GM19025 (cell line): ENCODE results near the gene ARHGAP31.
"Not testable (repeated sequence)": the region's sequence is repeated elsewhere in the genome, so short reads cannot be mapped to it uniquely, and the experiment has no call there.

Experiments
- ATAC-seq: cut with Tn5 transposase; IDR thresholded peaks from one replicate; pipeline ENCODE4 v1.9.1; 2021; ENCODE audit warnings: mild to moderate bottlenecking, low read depth, moderate library complexity; ENCODE audit not compliant: unreplicated experiment

ARHGAP31 gene

DNA sequence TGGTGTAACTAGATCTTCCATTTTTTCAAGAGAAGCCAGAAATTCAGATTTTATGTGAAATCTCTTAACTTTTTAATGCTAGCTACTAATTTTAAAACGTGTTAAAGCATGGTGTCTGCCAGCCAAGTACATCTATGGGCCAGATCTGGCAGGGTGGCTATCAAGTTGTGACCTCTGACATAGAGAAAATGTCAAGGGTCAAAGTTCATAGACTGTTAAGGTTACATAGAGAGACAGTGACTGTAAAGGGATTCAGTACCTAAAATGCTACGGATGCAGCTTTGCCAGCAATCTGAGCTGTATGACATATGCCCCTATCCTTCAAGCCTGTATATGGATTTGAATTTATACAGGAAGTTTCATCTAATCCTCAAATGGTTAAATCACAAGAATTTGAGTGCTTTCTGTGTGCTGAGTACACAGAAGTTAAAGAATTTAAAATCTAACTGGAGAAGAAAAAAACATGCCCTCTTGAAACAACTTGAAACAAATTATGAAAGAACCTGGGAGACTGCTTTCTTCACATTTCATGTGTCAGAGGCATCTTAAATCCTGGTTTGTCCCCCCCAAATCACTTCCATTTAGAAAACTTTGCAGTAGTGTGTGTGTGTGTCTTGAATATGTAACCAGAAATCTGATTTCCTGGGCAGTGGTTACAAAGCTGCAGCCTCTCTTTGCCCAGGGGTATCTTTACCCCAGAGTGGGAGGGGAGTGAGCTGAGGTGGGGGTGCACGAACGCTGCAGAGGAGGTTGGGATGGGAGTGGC lies 895 bp upstream of the ARHGAP31 start:
- ATAC-seq, result no peak

DNA sequence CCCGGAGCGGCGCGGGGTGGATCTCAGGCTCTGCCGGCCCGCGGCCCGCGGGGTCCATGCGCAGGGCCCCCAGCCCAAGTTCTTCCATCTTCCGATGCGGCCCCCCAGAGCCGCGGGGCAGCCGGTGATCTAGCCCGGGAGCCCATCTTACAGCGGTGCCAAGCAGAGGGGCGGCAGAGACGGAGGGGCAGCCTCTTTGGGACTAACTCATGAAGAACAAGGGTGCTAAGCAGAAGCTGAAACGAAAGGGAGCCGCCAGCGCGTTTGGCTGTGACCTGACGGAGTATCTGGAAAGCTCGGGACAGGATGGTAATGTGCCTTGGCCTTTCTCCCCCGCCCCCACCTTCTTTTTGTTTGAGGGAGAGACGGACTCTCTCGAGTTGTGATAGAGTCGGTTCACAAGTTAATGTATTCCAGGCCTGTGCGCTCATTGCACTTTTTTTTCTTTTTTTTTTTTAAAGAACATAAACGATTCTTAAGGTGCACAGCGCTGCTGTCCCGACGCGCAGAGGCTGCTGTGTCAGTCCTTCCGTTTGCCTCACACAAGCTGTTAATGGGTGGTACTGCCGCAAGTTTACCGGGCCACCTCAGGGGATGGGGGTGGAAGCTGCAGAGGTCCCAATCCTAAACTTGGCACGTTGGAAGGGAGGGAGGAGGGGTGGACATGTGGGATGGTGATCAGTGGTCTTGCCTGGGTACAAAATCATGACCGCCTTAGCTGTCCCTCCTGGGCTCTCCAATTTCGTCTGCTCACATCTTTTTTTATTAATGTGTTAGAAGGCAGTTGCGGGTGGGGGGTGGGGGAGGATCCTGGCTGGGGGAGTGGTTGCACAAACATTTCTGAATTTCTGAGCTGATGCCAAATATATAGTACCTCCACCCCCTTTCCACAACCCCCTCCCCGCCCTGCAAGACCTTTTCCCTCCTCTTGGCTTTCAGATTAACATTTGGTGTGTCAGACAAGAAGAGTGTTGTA lies 801 bp downstream of the ARHGAP31 start:
- ATAC-seq, result peak; percentile 18

DNA sequence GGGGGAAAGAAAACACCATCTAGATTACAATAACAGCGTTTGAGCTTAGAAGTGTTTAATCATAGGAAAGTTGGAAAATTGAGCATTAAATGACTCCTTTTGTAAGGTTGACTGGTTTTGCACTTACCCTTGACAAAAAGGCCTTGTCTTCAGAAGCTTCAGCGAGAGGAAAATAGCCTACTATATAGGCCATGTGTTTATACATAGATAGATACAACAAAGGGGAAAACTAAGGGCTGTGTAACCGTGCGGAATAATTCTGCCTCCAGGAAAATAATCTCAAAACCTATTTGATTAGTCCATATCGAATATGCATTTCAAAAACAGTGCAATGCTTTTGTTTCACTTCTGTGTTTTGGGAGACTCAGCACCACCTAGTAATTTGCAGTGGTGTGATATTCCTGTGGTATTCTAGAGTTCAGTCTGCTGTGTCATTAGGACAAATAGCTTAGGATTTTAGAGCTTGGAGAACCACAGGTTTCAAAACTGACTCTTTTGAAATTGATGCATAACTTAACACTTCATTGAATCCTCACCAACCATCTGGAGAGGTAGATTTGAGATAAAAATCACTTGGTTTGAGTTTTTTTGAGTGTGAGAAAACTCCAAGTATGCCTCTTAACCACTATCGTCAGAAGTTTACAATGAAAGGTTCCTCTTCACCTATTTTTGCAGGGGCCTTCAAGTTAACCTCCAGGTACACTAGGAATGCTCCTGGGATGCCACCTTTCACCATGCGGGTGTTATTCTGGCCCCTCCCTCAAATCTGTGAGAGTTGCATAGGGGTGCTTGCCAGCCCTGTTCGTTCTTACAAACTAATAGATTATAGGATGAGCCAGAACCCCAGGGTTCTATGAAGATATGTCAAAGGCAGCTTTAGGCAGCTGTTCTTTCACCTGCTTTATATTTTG lies 1.9 kb downstream of the ARHGAP31 start:
- no peak for ATAC-seq

DNA sequence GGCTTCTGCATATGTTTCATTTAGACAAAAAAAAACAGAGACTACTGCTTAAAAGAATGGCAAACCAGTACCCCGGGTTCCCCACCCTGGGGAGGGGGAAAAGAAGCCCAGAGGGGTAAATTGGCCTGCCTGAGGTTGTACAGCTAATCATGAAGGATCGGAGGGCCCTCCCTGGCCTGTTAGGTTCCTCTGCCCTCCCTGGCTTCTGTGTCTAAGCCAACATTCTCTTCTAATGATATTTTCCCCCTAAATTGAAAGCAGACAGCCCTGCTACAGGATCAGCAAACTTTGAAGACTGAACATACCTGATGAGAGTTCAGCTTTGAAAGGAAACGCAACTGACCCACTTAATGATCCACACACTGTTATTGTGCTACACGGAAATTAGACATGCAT lies 2.5 kb downstream of the ARHGAP31 start:
- no peak for ATAC-seq

DNA sequence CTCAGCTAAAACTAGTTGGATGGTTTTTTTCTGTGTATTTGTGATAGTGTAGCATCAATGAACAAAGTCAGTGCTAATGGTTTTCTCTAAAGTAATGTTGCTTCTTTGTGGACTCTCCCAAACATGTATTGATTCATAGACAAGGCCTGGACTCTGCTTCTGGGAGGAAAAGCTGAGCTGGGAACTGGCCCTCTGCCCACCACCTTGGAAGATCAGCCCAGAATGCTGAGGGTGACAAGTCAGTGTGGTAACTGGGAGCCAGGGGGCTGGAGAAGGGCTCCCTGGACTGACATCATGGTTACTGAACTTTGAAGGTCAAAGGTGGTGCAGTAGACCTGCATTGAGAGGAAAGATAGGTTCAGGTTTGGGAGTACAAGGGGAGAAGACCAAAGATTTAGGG lies 3.0 kb downstream of the ARHGAP31 start:
- ATAC-seq, result no peak

DNA sequence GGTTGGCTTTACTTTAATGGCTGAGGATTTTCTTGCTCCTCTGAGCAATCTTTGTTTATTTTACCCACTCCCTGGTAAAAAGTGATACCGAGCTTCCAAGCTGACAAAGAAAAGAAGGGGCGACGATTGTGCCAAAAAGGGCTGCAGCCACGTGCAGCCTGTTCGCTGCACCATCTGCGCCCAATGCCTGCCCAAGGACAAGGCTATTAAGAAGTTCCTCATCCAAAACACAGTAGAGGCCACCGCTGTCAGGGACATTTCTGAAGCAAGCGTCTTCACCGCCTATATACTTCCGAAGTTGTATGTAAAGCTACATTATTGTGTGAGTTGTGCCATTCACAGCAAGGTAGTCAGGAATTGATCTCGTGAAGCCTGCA lies 4.4 kb downstream of the ARHGAP31 start:
- ATAC-seq, result no peak

DNA sequence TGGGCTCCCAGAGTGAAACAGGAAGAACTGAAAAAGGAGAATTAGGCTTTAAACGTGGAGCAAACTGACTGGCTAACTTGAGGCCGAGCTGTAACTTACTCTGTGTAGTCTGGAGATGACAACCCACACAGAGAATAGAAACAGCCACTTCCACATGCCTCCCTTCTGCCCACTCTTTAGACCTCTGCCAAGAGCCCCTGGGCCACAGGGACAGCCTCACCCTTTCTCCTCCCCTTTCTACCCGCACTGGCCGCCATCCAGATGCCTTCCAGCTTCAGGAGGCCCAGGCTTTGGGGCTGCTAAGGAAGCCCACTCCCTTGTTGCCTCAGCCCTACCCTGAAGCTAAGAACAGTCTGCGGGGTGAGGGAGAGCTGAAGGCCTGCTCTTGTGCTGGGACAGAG lies 6.8 kb downstream of the ARHGAP31 start:
- no peak for ATAC-seq

DNA sequence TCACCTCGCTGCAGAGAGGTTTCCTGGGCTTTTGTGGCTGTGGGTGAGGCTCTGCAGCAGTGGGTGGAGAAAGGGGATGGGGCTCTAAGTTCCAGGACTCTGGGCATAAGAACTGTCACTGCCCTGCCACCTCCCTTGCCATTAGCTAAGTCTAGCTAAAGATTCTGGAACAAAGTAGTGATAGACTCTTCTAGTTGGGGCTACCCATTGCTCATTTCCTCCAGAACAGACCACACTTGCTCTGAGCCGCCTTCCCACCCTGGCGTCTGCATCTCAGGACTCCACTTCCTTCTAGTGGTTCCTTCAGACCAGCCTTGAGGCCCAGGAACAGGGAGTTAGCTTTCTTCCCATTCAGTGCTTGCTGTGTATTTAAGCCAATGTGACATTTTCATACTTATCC lies 7.5 kb downstream of the ARHGAP31 start:
- no peak for ATAC-seq

DNA sequence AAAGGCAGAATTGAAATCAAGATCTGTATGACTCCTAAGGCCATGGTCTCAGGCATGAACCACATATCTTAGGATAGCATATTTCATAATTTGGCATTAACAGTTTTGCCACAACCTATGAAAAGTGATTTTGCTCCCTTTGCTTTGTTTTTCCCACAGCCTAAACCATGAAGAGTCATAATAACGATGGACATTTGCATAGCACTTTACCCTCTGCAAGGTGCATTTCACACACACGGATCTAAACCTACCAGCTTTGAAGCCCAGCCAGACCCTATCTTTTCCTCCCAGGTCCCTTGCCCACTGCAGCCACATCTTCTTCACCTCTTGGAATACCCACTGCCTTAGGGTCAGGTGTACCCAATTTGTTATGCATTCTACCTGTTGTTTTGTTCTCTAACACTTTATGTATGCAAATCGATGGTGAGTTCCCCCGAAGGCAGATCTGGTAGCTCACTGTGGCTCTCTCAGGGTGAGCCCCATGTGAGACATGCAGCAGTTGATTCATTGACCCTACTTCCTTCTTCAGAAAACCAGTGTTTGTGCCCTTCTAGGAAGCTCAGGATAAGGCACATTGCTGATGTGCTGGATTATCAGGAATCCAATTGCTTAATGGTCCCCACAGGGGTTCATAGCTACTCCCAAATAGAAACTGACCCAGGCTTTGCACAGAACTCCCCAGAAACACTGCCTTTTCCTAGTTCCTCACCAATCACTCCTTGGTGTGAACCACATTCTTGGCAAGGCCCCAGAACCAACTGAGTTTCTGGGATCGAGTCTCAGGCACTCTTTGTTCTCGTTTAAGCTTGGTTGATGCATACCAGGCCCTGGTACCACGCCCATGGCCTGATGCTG lies 8.7 kb downstream of the ARHGAP31 start:
- peak; percentile 65 for ATAC-seq

DNA sequence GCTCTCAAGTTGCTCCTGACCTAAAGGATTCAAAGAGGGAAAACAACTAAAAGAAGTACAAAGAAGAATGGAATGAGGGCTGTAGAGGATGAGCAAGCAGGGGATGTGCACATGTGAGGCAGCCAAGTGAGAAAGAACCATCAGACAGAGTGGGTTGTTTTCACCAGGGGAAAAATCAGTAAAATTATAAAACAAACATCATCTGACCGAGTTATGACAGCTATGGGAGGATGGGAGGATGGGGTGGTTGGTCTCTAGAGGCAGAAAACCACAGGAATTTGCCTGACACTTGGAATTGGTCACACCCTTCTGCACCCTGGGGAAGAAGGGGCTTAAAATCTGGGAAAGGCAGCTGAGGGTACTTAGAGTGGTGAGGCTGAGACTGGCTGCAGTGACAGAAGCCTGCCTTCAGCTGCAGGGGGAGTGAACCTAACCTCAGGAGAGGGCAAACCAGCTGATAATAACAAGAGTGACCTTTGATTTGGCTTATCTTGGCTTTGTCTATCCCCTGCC lies 10.1 kb downstream of the ARHGAP31 start:
- ATAC-seq, result no peak

DNA sequence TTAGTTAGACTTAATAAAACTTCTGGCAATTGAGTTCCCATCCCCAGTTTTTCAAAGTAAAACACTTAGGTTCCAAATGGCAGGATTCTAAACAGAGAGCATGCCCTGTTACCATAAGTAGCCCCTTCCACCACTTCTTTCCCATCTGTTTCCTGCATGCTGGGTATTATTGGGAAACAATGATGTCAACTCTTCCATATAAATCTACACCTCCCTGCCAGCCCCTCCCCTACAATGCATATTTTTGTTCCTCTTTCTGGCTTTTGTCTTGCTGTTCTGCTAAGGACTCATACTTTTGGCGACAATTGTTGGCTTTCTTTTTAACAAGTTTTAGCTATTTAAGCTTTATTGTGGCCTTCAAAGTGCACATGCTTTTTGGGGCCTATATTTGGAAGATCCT lies 11.1 kb downstream of the ARHGAP31 start:
- ATAC-seq, result no peak

DNA sequence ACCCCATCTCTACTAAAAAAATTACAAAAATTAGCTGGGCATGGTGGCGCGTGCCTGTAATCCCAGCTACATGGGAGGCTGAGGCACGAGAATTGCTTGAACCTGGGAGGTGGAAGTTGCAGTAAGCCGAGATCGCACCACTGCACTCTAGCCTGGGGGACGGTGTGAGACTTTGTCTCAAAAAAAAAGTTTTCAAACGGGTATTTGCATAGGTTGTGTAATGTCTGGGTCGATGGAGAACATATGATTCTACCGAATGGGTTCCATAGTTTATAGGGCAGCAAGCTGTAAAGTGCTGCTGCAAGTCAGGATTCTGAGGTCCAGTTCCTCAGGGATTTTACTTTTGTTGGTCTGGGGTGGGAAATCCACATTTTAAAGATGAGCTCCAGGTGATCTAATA lies 12.2 kb downstream of the ARHGAP31 start:
- not testable (repeated sequence) for ATAC-seq

DNA sequence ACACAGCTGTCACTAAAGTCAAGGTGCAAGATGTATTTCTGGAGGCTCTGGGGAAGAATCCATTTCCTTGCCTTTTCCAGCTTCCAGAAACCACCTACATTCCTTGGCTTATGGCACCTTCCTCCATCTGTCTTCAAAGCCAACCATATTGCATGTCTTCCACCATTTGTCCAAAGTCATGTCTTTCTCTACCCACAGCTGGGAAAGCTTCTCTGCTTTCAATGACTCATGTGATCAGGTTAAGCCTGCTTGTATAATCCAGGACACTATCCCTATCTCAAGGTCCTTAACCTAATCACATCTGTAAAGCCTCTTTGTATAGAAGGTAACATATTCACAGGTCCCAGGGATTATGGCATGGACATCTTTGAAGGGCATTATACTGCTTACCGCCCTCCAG lies 14.2 kb downstream of the ARHGAP31 start:
- ATAC-seq, result no peak

DNA sequence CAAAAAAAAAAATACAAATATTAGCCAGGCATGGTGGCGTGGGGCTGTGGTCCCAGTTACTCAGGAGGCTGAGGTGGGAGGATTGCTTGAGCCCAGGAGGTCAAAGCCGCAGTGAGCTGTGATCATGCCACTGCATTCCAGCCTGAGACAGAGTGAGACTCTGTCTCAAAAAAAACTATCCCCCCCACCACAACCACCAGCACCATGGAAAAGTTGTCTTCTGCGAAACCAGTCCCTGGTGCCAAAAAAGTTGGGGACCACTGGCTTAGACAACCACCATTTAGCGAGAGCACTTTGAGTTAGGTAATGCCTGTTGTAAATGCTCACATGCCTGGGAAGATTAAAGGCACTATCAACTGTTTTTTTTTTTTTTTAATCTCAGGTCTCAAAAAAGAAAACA lies 15.4 kb downstream of the ARHGAP31 start:
- ATAC-seq, result no peak

DNA sequence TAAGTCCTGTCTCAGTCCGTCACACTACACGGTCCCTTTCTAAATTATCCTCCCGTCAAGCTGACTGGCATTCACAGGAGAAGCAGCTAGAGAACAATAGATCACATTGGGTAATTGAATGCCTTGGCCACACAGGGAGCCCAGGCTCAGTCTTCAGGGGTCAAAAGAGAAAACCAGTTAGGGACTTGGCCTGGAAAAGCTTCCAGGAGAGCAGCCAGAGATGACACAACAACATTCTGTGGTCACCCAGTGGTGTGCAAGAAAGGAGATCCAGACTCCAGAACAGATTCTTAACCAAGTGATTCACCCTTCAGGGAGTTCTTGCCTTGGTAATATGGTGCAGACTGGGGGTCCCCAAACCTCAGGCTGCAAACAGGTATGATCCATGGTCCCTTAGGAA lies 15.9 kb downstream of the ARHGAP31 start:
- no peak for ATAC-seq

DNA sequence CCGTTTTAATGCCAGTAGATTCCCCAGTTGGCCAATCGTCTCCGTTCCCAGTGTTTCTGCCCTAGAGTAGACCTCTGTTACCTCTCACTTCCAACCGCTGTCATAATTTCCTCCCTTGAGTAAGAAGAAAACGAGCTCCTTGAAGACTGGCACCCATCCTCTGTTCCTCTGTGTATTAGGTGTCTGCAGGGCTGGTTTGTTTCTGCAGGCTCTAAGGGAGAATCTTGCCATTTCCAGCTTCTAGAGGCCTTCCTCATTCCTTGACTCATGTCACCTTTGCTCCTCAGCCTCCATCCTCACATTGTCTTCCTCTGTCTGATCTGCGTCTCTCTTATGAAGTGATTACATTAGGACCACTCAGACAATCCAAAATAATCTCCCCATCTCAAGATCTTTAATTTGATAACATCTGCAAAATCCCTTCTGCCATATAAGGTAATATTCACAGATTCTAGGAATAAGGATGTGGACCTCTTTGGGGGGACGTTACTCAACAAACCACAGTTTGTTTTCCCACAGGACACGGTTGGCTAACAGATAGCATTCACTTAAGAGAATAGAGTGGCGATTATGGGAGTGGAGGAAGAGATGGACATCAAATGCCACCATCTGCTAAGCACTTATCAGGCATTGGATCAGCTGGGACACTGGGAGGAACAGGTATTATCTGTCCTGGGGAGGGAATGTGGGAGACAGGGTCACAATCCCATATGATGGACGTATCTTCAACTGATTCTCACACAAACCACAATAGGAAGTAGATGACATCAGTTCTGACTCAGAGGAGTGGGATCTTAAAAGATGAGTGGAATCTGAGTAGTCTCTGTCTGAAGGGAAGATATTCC lies 17.1 kb downstream of the ARHGAP31 start:
- ATAC-seq, result no peak

DNA sequence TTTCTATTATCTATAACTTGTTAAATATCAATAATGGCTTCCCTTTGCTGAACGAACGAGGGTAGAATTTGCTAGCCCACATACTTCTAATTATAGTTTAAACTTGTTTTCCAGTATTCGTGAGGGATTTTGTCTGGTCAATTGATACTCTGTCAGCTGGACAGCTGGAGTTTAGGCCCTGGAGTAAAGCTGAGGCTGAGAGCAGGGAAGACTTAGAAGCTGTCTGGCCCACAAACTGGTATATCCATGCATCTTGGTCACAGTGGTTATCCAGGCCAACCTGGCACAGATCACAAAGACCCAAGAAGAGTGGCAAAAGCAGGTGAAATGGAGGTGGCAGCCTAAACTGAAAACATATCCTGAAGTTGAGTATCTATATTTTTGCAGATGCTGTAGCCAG lies 19.3 kb downstream of the ARHGAP31 start:
- ATAC-seq, result no peak

DNA sequence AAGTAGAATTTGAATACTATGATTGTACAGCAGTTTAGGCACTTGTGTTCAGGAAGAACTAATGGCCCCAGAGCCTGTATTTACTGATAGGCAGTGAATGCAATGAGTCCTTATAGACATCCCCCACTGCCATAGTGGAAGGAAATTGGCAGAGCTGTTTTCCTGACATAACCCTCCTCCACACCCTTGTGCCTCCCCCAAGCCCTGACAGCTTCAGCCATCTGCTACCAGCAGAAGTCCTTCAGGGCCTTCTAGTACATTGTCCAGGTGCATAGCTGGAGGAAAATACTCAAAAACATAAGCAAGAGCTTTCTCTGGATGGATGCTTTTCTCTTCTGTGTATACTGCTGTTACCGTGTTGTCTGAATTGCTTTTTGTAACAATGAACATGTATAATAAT lies 20.6 kb downstream of the ARHGAP31 start:
- ATAC-seq, result no peak
